AG10803 (cell line): ENCODE results near the gene ACOT13.
"Not testable (repeated sequence)": the region's sequence is repeated elsewhere in the genome, so short reads cannot be mapped to it uniquely, and the experiment has no call there.

ENCODE experiments used
- DNase-seq: peaks from one replicate; pipeline ENCODE4 v3.0.0; 2010; ENCODE audit warnings: low read depth
- H3K4me3 ChIP-seq: 2 replicates; pipeline ENCODE4 v1.5.1; 2011; ENCODE audit warnings: mild to moderate bottlenecking, low read length, control low read depth
- TF ChIP-seq, protein P1 (sequence below): conservative IDR thresholded peaks from 2 replicates; pipeline ENCODE4 v1.5.1; 2011; ENCODE audit warnings: mild to moderate bottlenecking, low read length, control low read depth, inconsistent platforms

Gene ACOT13

DNA sequence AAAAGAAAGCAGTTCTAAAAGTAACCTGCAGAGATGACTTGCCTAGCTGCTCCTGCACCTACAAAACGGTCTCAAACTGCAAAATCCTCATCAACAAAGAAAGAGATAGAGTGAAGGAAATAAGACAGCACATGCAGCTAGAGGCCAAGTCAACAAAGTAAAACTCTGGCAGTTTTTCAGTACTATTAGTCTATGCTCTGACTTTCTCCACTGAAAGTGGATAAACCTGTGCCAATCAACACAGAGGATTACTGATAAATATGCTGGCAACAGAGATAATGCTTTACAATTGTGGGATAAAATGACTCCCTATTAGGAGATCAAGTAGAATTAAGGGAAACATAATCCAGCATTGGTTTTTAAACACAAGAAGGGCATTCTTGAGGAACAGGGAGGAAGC is 34.3 kb upstream of the ACOT13 start:
- no peak overlapping the region for H3K4me3 ChIP-seq
- TF ChIP-seq, protein P1, sequence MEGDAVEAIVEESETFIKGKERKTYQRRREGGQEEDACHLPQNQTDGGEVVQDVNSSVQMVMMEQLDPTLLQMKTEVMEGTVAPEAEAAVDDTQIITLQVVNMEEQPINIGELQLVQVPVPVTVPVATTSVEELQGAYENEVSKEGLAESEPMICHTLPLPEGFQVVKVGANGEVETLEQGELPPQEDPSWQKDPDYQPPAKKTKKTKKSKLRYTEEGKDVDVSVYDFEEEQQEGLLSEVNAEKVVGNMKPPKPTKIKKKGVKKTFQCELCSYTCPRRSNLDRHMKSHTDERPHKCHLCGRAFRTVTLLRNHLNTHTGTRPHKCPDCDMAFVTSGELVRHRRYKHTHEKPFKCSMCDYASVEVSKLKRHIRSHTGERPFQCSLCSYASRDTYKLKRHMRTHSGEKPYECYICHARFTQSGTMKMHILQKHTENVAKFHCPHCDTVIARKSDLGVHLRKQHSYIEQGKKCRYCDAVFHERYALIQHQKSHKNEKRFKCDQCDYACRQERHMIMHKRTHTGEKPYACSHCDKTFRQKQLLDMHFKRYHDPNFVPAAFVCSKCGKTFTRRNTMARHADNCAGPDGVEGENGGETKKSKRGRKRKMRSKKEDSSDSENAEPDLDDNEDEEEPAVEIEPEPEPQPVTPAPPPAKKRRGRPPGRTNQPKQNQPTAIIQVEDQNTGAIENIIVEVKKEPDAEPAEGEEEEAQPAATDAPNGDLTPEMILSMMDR: no peak
- DNase-seq: no peak

DNA sequence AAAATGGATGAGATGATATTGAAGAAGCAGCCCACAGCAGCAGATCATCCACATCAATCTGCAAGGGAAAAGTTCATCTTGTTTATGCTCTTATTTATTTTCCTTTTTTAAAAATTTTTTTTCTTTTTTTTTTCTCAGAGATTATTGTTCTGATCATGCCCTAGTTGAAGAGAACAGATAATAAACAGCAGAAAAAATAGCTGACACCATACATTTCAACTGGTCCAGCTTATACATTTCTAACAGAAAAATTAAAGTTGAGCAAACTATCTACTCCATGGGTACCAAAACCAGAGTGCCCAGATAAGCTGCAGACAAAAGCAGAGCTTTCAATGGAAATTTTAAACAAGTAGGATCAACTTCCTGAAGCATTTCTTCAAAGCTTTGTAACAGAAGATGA is 30.2 kb upstream of the ACOT13 start:
- no peak overlapping the region for H3K4me3 ChIP-seq
- no peak for DNase-seq
- TF ChIP-seq, protein P1: no peak

DNA sequence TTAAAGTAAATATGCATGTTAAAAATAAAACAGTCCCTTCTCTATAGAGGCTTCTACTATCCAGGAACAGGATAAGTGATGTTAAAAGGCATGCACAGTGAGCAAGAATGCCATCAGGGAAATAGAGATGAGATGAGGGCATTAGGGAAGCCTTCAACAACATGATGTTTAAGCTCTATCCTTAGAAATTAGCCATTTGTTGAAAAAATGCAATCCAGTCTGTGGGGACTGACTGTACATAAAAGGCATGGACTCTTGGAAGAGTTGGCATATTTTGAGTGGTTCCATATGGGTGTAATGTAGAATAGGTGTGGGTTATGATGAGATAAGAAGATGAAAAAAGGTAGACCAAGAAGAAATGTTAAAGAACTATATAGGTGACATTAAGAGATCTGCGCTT is 26.7 kb upstream of the ACOT13 start:
- H3K4me3 ChIP-seq: no peak overlapping the region
- no peak for DNase-seq
- TF ChIP-seq, protein P1: no peak

DNA sequence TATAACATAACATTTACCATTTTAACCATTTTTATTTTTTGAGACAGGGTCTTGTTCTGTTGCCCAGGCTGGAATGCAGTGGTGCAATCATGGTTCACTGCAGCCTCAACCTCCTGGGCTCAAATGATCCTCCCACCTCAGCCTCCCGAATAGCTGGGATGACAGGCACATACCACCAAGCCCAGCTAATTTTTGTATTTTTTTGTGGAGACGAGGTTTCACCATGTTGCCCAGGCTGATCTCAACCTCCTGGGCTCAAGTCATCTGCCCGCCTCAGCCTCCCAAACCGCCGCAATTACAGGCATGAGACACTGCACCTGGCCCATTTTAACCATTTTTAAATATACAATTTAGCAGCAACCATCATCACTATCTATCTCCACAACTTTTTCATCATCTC is 26.2 kb upstream of the ACOT13 start:
- not testable (repeated sequence) for DNase-seq, H3K4me3 ChIP-seq

DNA sequence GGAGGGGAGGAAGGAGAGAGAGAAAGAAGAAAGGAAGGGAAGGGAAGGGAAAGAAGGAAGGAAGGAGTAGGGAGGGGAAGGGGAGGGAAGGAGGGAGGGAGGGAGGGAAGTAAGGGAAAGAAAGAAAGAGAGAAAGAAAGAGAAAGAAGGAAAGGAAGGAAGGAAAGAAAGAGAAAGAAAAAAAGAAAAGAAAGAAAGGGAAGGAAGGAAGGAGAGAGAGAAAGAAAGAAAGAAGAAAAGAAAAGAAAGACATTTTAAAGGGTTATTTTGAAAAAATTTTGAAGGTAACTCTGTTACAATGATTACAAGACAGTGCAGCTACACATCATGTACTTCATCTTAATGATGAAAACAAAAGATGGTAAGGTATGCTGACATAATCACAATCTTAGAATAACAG is 24.8 kb upstream of the ACOT13 start:
- DNase-seq: no peak
- H3K4me3 ChIP-seq: no peak overlapping the region
- TF ChIP-seq, protein P1: no peak

DNA sequence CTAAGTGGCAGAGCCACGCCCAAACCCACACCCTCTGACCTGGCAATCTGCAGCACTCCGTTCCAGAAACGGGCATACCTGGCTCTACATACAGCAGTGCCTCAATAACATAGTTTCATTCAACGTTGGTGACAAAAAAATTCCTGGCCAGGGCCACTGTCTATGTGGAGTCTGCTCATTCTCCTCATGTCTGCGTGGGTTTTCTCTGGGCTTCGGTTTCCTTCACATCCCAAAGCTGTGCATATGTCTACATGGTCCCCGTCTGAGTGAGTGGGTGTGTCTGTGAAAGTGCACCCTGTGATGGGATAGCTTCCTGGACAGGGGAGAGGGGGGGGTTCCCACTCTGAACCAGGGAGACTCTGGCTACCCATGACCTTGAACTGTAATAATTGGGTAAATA is 23.0 kb upstream of the ACOT13 start:
- no peak for DNase-seq
- no peak overlapping the region for H3K4me3 ChIP-seq
- TF ChIP-seq, protein P1: no peak

DNA sequence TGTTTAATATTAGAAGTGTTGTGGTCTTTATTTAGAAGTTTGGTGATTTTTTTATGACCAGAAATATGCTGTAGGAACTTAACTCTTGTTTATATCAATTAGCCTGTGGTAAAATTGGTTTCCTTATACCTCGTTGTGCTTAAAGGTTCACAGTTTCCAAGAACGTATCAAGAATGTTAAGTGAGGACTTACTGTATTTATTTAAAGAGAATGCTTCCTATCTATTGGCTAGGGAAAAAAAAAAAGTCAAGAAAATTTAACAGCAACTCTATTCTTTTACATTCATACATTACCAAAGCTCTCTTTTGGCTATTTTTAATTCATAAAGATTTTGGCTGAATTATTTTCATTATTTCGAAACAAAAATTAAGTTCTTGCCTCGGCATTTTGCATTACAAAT is 22.5 kb upstream of the ACOT13 start:
- no peak for DNase-seq
- TF ChIP-seq, protein P1: no peak
- no peak overlapping the region for H3K4me3 ChIP-seq

DNA sequence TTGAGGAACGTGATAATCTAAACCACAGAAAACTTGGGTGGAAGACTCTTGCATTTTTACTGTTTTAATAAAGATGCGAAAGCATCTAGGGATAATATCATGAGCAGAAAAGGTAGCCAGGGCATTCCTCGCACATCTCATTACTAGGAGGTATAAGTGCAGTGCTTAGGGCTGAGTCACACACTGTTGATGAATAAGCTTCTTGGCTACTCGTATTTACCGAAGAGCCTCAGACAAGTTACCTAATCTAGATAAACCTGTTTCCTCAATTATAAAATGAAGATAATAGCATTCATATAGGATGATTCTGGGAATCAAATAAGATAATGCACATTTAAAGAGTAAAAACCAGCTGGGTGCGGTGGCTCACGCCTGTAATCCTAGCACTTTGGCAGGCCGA is 20.1 kb upstream of the ACOT13 start:
- DNase-seq: no peak
- no peak overlapping the region for H3K4me3 ChIP-seq
- TF ChIP-seq, protein P1: no peak
